ENCODE results near the gene CISTR. TPM values are rescaled to one million over a fixed set of nuclear protein-coding genes. Genes with fewer than 3 reads are reported as not detected.
"Not testable (repeated sequence)": the region's sequence is repeated elsewhere in the genome, so short reads cannot be mapped to it uniquely, and the experiment has no call there.

Gene CISTR
- total RNA-seq, 1 donor from 2014 or later, result 1.4 TPM

DNA sequence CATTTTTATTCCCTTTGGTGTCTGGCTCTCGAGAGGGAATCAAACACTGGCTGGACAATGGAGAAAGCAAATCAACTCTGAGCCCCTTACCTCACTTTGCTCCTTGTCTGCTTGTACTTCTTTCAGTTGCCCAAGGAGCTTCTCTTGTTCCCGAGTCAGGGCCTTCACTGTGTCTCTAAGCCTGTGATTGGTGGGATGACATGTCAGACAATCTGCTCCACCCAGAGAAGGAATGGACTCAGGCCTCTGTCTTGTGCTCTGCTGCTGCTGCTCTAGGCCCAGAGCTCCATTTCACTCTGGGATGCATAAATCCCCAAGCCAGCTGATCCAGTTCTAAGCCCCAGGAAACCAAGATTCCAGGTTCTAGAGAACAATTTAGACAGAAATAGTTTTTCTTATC is 32.1 kb downstream of the CISTR start:
- no peak overlapping the region for H3K27ac Mint-ChIP-seq (ENCODE audit: unreplicated experiment)
- H3K9me3 Mint-ChIP-seq (ENCODE audit: unreplicated experiment), result no peaks in the 10 kb centered on the region
- H3K4me1 Mint-ChIP-seq (ENCODE audit: unreplicated experiment), result peaks cover 23% of the 10 kb centered on the region
- peaks cover 70% of the 10 kb centered on the region for H3K36me3 Mint-ChIP-seq (ENCODE audit: low read depth, unreplicated experiment)
- no peak overlapping the region for H3K4me3 Mint-ChIP-seq (ENCODE audit: unreplicated experiment)
- H3K27me3 Mint-ChIP-seq (ENCODE audit: unreplicated experiment), result peaks cover 9% of the 10 kb centered on the region
- TF ChIP-seq, protein P1, sequence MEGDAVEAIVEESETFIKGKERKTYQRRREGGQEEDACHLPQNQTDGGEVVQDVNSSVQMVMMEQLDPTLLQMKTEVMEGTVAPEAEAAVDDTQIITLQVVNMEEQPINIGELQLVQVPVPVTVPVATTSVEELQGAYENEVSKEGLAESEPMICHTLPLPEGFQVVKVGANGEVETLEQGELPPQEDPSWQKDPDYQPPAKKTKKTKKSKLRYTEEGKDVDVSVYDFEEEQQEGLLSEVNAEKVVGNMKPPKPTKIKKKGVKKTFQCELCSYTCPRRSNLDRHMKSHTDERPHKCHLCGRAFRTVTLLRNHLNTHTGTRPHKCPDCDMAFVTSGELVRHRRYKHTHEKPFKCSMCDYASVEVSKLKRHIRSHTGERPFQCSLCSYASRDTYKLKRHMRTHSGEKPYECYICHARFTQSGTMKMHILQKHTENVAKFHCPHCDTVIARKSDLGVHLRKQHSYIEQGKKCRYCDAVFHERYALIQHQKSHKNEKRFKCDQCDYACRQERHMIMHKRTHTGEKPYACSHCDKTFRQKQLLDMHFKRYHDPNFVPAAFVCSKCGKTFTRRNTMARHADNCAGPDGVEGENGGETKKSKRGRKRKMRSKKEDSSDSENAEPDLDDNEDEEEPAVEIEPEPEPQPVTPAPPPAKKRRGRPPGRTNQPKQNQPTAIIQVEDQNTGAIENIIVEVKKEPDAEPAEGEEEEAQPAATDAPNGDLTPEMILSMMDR (IDR thresholded peaks at IDR 0.05; ENCODE audit: unreplicated experiment), result no peak
- no peak for DNase-seq (ENCODE audit: low spot score)

GRCh38 chr12:53718567-53718966 is 33.2 kb downstream of the CISTR start:
- not testable (repeated sequence) for H3K27ac Mint-ChIP-seq (ENCODE audit: unreplicated experiment); H3K27me3 Mint-ChIP-seq (ENCODE audit: unreplicated experiment); H3K9me3 Mint-ChIP-seq (ENCODE audit: unreplicated experiment); DNase-seq (ENCODE audit: low spot score); H3K4me3 Mint-ChIP-seq (ENCODE audit: unreplicated experiment)
- H3K4me1 Mint-ChIP-seq (ENCODE audit: unreplicated experiment), result peaks cover 18% of the 10 kb centered on the region
- peaks cover 66% of the 10 kb centered on the region for H3K36me3 Mint-ChIP-seq (ENCODE audit: low read depth, unreplicated experiment)

- TF ChIP-seq, protein P1 (IDR thresholded peaks at IDR 0.05; ENCODE audit: unreplicated experiment), result no peak
- no peak for DNase-seq (ENCODE audit: low spot score)
- peaks cover 9% of the 10 kb centered on the region for H3K4me1 Mint-ChIP-seq (ENCODE audit: unreplicated experiment)
- peak overlapping the region; percentile 34 for H3K4me3 Mint-ChIP-seq (ENCODE audit: unreplicated experiment)
- no peak overlapping the region for H3K27ac Mint-ChIP-seq (ENCODE audit: unreplicated experiment)
- H3K36me3 Mint-ChIP-seq (ENCODE audit: low read depth, unreplicated experiment), result peaks cover 61% of the 10 kb centered on the region
- peaks cover 9% of the 10 kb centered on the region for H3K27me3 Mint-ChIP-seq (ENCODE audit: unreplicated experiment)
- no peaks in the 10 kb centered on the region for H3K9me3 Mint-ChIP-seq (ENCODE audit: unreplicated experiment)
Measured at GRCh38 chr12:53717319-53717718, 34.5 kb downstream of the CISTR start.

GRCh38 chr12:53714004-53714403 is 37.8 kb downstream of the CISTR start:
- peaks cover 12% of the 10 kb centered on the region for H3K27me3 Mint-ChIP-seq (ENCODE audit: unreplicated experiment)
- H3K9me3 Mint-ChIP-seq (ENCODE audit: unreplicated experiment), result no peaks in the 10 kb centered on the region
- no peak overlapping the region for H3K27ac Mint-ChIP-seq (ENCODE audit: unreplicated experiment)
- H3K4me3 Mint-ChIP-seq (ENCODE audit: unreplicated experiment), result peak overlapping the region; percentile 42
- H3K4me1 Mint-ChIP-seq (ENCODE audit: unreplicated experiment), result peaks cover 7% of the 10 kb centered on the region
- H3K36me3 Mint-ChIP-seq (ENCODE audit: low read depth, unreplicated experiment), result peaks cover 49% of the 10 kb centered on the region
- DNase-seq (ENCODE audit: low spot score), result no peak
- TF ChIP-seq, protein P1 (IDR thresholded peaks at IDR 0.05; ENCODE audit: unreplicated experiment), result no peak

DNA sequence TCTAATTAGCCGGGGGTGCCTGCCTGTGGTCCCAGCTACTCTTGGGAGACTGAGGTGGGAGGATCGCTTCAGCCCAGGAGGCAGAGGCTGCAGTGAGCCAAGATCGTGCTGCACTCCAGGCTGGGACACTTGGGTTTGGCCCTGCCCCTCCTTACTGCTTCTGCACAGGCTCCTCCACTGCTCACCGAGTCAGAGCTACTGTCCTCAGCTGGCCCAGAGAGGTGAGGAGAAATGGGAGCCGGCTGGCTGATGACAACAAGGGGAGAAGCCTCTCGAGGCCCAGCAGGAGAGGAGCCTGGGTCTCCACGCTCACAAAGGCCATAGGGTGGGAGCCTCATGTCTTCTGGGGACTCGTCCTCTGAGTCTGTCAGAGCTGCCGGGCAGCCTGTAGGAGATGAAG is 38.3 kb downstream of the CISTR start:
- Mint-ChIP-seq H3K27me3 (ENCODE audit: unreplicated experiment) (peaks cover 12% of the 10 kb centered on the region), H3K4me3 (ENCODE audit: unreplicated experiment) (peak overlapping the region; percentile 42), H3K9me3 (ENCODE audit: unreplicated experiment) (no peaks in the 10 kb centered on the region), H3K36me3 (ENCODE audit: low read depth, unreplicated experiment) (peaks cover 49% of the 10 kb centered on the region), H3K27ac (ENCODE audit: unreplicated experiment) (no peak overlapping the region), H3K4me1 (ENCODE audit: unreplicated experiment) (peaks cover 7% of the 10 kb centered on the region)
- TF ChIP-seq, protein P1 (IDR thresholded peaks at IDR 0.05; ENCODE audit: unreplicated experiment), result no peak
- no peak for DNase-seq (ENCODE audit: low spot score)

Measured in endothelial cell (in vitro differentiated cells).